Astrocyte of the hippocampus (primary cell): ENCODE data around the gene RNU6-9.
"Not testable (repeated sequence)": the region's sequence is repeated elsewhere in the genome, so short reads cannot be mapped to it uniquely, and the experiment has no call there.

Source experiments
- DNase-seq: peaks from one replicate; pipeline ENCODE4 v3.0.0; 2011; ENCODE audit warnings: low read depth, low spot score

Gene RNU6-9

DNA sequence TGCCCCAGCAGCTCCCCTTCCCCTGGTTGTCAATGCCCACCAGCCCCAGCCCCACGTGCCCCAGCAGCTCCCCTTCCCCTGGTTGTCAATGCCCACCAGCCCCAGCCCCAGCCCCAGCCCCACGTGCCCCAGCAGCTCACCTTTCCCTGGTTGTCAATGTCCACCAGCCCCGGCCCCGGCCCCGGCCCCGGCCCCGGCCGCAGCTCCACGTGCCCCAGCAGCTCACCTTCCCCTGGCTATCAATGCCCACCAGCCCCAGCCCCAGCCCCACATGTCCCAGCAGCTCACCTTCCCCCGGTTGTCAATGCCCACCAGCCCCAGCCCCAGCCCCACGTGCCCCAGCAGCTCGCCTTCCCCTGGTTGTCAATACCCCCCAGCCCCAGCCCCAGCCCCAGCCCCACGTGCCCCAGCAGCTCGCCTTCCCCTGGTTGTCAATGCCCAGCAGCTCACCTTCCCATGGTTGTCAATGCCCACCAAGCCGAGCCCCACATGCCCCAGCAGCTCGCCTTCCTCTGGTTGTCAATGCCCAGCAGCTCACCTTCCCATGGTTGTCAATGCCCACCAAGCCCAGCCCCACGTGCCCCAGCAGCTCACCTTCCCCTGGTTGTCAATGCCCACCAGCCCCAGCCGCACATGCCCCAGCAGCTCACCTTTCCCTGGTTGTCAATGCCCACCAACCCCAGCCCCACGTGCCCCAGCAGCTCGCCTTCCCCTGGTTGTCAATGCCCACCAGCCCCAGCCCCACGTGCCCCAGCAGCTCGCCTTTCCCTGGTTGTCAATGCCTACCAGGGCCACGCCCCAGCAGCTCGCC is 14.3 kb upstream of the RNU6-9 start:
- not testable (repeated sequence) for DNase-seq

DNA sequence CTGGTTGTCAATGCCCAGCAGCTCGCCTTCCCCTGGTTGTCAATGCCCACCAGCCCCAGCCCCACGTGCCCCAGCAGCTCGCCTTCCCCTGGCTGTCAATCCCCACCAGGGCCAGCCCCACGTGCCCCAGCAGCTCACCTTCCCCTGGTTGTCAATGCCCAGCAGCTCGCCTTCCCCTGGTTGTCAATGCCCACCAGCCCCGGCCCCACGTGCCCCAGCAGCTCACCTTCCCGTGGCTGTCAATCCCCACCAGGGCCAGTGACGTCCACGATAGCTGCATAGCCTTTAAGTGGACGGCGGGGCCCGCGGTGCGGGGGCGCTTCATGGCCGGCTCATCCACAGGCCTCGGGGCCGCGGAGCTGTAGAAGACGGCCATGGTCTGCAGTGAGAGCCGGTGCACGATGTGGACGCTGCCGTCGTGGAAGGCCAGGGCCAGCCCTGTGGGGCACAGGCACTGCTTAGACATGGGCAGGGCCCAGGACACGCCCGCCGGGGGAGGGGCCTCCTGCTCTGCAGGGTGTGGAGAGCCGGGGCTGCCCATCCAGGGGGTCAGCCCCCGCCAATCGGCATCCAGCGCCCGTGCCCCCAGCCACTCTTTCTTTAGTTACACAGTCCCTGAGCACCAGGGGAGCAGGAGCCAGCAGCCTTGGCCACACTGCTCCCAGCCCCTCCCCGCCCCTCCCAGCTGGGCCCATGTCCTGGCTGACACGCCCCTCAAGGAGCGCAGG is 13.4 kb upstream of the RNU6-9 start:
- DNase-seq: no peak

DNA sequence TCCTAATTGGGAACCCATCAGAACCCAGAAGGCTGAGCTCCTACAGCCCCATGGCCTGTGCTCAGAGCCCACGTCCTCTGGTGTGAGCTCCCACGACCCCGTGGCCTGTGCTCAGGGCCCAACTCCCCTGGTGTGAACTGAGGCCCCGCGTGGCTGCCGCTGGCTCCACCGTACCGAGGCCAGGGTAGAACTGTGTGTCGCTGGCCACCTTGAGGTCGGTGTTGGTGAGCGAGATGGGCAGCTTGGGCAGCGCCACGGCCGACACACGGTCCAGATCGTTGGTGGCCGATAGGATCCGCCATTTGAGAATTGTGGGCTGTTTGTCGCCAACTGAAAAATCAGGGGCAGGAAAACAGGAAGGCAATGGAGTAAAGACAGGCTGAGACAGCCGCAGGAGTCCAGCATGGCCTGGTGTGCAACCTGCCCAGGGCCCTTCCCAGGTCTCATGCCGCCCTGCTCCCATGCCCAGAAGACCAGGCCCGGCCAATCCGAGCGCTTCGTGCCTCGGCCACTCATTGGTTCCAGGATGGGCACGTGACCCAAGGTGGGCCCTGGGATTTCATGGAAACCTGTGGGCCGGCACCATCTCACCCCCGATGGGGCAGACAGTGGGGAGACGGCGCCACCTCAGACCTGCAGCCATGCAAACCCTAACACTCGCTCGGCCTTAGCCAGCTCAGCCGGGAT is 11.8 kb upstream of the RNU6-9 start:
- DNase-seq: no peak

DNA sequence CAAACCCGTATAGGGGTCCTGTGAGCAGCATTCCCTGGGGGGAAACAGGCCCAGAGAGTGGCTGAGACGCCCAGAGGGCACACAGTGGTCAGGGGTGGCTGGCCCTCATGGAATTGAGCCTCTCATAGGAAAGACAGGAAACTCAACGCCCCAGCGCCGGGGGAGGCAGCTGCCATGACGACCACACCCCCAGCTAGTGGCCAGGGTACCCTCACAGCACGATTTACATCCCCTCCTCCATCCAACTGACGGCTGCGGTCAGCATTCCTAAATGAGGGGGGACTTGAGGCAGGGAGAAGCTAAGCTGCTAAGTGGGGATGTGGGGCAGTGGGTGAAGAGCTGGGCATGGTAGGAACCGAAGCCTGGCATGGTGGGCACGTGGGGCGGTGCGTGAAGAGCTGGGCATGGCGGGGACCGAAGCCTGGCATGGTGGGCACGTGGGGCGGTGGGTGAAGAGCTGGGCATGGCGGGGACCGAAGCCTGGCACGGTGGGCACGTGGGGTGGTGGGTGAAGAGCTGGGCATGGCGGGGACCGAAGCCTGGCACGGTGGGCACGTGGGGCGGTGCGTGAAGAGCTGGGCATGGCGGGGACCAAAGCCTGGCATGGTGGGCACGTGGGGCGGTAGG is 10.3 kb upstream of the RNU6-9 start:
- no peak for DNase-seq

DNA sequence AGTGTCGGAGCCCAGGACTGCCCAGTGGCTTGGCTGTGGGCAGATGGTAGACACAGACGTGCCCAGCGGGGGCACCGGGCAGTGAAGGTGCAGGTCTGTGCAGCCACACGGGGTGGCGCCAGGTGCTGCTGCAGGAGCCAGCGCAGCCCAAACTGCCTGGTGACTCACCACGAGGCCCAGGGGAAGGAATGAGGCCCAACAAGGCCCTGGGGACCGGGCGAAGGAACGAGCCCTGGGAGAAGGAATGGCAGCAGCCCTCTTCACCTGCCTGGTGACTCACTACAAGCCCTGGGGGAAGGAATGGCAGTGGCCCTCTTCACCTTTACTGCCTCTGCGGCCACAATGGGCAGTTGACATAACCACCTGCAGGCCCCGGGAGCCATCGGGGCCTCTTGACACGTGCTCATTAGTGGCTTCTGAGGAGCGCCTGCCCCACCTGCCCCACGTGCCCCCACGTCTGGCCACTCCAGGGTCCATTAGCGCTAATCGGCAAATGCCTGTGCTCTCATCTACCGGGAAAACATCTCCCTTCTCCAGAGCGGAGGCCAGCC is 9.5 kb upstream of the RNU6-9 start:
- peak; percentile 36 for DNase-seq

DNA sequence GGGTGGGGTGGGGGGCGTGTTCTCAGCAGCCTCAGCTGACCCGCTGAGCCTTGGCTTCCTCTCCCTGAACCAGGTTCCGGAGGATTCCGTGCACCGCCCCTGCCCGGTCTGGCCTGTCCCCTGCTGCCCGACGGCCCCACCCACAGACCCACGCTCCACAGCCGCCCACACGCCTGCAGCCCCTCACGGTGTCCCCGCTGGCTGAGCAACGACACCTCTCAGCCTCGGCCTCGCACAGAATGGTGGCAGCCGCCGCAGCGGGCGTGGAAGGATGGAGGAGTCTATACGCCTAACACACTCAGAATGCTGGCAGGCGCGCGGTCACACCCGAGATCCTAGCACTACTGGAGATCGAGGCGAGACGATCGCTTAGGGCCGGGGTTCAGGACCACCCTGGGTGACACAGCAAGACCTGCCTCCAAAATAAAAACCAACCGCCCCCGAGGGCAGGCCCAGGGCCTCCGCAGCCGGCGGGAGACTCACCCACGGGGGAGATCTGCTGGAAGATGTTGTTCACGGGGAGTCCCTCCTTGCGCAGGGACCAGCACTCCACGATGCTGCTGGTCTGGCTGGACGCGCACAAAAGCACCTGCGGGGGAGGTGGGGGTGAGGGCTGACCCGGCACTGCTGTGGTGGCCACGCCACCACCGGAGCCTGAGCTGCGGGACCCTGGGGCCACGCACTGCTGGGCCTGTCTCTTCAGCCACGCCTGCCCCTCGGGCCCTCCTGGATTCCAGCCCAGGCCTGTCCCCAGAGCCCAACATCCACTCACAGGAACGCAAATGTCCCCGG is 8.7 kb upstream of the RNU6-9 start:
- DNase-seq: no peak

DNA sequence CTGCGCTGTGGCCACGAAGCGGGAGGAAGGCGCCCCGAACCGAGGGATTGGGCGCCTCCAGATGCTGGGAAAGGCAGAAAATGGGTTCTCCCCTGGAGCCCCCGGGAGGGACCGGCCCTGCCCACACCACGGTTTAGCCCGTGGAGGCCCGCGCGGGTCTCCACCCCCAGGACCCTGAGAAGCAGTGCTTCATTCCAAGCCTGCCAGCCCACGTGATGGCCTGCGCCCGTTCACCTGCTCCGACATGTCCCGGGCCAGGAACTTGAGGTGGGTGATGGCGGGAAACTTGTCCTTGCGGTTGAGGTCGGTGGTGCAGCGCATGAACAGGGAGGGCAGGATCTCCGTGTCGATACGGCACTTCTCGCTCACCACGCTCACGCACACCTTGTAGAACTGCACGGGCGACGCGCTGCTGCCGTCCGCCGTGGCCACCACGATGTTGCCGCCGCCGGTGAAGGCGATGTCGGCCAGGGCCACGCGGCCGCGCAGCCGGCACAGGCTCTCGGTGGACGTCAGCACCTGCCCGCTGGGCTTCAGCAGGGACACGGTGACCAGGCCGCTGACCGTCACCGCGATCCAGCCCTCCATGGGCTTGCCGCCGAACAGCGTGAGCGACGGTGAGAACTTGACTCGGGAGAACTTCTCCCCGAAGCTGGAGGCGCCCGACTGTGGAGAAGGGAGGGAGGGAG is 7.6 kb upstream of the RNU6-9 start:
- no peak for DNase-seq

DNA sequence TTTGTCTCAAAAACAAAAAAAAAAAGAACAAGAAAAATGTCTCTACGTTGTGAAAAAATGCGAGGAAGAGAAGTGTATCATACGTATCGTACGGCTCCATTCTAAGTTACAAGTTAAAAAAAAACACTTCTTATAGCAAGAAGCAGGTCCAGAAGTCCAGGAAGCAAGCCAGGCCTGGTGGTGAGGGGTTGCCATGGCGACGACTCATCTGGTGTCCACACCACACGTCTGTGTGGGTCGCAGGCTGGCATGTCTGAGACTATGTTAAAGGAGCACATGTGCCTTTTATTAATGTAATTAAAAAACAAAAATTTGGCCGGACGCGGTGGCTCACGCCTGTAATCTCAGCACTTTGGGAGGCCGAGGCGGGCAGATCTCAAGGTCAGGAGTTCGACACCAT is 6.2 kb upstream of the RNU6-9 start:
- peak; percentile 77 for DNase-seq

DNA sequence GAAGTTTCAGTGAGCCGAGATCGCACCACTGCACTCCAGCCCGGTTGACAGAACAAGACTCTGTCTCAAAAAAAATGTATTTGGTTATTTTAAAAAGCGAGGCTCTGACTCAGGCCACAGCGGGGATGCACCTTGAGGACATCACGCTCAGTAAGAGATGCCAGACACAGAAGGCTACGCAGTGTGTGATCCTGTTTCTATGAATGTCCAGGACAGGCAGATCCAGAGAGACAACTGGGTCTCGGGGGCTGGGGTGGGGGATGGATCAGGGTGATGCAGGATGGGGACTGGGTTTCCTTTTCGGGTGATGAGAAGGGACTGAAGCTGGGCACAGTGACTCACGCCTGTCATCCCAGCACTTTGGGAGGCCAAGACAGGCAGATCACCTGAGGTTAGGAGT is 5.7 kb upstream of the RNU6-9 start:
- no peak for DNase-seq

DNA sequence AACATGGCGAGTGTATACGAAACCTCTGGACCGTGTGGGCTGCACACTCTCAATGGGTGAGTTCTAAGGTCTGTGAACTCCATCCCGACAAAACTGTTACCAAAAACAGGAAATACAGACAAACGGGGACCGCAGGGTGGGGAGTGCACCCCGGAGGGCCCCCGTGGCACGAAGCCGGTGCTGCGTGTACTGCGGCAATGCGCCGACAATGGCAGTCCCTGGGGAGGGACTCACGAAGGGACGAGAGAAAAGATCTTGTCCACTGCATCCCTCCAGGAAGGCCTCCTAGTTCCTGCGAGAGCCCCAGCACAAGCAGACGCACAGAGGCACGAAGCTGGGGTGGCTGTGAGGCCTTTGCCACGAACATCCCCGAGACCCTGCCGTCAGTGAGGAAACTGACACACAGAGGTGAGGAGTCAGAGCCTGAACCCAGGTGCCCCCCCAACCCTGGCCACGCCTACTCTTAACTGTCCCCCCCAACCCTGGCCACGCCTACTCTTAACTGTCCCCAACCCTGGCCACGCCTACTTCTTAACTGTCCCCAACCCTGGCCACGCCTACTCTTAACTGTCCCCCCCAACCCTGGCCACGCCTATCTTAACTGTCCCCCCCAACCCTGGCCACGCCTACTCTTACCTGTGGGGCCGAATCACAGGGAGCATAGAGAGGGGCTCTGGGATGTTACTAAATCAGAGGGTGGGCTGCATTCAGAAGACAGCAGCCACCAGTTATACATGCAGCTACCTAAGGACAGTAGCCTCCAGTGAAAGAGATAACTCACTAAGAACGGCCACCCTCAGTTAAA is 4.5 kb upstream of the RNU6-9 start:
- no peak for DNase-seq

DNA sequence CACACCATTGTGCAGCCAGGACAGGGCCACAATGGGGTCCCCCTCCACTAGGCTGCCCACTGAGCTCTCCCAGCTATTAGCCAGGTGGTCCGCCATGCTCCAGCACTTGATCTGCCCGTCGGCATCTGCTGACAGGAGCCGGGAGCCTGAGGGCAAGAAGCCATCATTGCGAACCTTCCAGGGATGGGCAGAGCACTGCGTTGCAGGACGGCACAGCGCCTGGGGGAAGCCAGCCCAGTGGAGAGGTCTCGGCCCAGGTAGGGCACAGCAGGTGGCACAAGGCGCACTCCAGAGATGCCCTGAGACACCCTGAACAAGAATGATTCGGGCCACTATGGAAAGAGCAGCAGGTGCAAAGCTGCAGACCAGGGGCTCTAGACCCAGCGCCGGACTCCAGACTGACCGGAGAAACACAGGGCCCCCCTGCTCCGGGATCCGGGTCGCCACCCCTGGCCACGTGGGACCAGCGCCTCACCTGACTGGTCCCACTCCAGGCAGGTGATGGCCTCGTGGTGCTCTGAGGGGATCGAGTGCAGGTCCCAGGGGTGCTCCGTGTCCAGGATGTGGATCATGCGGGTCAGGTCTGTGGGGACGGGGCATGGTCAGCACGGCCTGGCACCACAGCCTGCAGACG is 3.5 kb upstream of the RNU6-9 start:
- no peak for DNase-seq

DNA sequence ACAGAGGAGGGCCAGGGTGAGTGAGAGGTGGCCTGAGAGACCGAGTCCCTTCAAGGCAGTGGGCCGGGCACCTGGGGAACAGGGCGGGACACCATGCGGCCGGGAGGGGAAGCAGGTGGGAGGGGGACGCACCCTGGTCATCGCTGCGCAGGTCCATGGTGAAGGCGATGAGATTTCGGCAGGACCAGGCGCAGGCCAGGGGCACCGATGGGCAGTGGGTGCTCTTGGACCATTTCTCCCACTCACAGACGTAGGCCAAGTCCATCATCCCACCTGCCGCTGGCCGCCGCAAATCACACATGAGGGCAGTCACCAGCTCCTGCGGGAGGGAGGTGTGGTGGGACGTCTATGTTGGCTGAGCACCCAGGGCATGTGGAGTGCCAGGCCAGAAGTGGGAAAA is 2.5 kb upstream of the RNU6-9 start:
- DNase-seq: no peak

DNA sequence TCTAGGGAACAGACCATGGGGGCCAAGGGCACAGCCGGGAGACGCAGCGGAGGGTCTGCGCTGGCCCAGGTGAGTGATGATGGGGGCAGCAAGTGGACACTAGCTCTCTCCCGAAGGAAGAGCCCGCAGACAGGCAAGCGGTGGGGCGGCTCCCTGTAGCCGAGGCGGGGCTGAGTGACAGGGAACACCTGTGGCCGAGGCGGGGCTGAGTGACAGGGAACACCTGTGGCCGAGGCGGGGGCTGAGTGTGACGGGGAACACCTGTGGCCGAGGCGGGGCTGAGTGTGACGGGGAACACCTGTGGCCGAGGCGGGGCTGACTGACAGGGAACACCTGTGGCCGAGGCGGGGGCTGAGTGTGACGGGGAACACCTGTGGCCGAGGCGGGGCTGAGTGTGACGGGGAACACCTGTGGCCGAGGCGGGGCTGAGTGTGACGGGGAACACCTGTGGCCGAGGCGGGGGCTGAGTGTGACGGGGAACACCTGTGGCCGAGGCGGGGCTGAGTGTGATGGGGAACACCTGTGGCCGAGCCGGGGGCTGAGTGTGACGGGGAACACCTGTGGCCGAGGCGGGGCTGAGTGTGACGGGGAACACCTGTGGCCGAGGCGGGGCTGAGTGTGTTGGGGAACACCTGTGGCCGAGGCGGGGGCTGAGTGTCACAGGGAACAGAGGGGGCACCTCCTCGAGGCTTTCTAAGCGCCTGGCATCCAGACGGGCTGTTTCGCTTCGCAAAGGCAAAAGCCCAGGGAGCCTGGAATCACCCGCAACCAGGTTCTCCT is 1.7 kb upstream of the RNU6-9 start:
- not testable (repeated sequence) for DNase-seq

DNA sequence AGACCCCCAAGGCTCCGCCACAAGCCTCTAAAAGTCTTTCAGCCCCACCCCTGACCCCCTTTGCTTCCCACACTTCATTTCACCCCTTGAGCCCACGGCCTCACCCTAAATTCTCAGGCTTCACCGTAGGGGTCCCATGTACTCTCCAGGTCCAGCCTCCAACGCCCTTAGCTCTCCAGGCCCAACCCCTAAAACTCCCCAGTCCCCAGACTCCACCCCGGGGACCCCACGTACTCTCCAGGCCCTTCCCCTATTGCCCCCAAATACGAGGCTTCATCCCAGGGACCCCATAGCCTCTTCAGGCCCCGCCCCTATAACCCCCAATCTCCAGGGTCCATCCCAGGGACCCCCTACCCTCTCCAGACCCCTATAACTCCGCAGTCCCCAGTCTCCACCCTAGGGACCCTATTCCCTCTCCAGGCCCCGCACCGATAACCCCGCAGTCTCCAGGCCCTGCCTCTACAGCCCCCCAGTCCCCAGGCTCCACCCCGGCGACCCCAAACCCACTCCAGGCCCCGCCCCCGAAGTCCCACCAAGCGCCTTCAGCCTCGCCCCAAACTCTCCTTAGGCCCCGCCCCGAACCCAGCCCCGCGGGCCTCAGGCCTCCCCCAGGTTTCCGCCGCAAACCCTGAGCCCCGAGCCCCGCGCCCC is 916 bp upstream of the RNU6-9 start:
- no peak for DNase-seq

DNA sequence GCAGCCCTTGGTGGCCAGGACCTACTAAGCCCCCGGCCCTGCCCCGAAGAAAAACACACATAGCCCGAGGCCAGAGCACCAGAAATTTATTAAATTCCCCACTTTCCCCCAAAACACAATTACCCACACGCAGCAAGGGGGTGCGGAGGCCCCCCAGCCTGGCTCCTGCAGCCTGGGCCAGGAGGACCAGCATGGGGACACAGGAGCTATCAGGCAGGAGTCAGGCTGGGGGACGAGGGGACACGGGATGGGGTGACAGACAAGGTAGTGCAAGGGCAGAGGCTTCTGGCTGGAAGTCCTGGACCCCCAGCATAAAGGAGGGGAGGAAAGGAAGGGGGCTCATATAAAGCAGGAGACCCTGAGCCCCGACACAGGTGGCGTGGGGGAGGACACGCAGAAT is 3.1 kb downstream of the RNU6-9 start:
- DNase-seq: no peak

DNA sequence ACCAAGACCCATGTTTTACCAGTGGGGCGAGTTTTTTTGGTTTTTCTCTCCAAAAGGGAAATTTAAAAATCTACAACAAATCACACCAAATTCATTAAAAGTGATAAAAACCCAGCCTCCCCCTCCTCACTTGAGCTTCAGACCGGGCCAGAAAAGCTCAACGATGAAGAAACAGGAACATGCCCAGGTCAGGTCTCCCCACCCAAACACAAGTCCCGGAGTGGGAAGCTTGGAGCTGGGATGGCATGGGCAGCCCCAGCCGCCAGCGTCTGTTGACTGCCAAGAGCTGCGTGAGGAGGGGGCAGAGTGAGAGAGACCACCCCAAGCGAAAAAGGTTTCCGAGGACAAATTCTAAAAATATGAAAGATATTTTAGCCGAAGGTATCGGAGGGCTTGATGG is 3.7 kb downstream of the RNU6-9 start:
- DNase-seq: no peak

DNA sequence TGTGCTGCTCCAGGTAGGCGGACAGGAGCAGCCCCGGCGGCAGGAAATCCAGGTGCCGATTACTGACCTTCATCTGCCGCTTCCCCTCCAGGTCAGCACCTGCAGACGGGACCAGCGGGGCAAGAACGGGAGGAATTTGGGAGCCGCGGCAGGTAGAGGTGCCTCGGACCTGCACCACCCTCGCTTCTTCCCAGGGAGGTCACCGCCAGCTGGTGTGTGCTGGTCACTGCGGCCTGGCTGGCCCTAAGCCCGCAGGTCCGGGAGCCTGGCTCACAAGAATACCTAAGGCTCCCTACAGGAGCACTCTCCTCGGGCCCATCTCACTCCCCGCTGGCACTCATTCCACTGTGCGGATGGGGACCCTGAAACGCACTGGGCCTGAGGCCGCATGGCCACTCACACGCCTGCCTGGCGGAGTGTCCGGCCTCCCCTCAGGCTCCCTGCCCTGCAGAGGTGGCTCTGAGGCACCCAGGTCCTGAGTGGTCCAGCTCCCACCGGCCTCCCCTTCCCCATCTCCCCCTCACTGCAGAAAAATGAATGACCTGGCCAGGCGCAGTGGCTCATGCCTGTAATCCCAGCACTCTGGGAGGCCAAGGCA is 4.3 kb downstream of the RNU6-9 start:
- DNase-seq: no peak
